ES-I3 (cell line): Measurements from ENCODE around the gene LRRC8C.
"Not testable (repeated sequence)": the region's sequence is repeated elsewhere in the genome, so short reads cannot be mapped to it uniquely, and the experiment has no call there.

Experiments
- H3K36me3 ChIP-seq: 2 replicates; pipeline ENCODE4 v1.6.1; 2013; ENCODE audit warnings: mild to moderate bottlenecking, low read length, control low read depth, moderate library complexity; ENCODE audit not compliant: insufficient read depth
- H3K4me1 ChIP-seq: 2 replicates; pipeline ENCODE4 v1.6.1; 2013; ENCODE audit warnings: mild to moderate bottlenecking, control low read depth, low read length; ENCODE audit not compliant: insufficient read depth
- H3K9ac ChIP-seq: 2 replicates; pipeline ENCODE4 v1.6.1; 2013; ENCODE audit warnings: low read depth, mild to moderate bottlenecking, low read length, moderate library complexity
- H3K9me3 ChIP-seq: 2 replicates; pipeline ENCODE4 v1.6.1; 2013; ENCODE audit warnings: mild to moderate bottlenecking, low read length, moderate library complexity; ENCODE audit not compliant: control insufficient read depth, insufficient read depth

Gene LRRC8C

DNA sequence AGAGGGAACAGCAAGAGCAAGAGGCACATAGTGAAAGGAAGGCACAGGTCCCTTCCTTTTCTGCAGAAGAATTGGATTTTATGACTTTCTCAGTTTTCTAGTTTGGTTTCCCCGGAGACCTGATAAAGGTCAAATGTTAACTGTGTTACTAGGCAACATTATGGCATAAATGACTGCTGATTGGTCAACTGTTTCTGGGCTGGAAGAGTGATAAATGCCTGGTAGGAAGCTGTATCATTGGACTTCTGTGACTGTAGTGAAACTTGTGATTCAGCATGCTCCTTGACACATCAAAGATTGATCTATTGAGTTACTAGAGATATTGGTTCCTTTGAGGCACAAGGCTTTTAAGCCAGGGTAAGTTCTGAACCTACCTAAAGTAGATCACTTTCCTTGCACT lies 55.7 kb downstream of the LRRC8C start:
- peaks cover 12% of the 10 kb centered on the region for H3K4me1 ChIP-seq
- H3K9ac ChIP-seq, result no peak overlapping the region
- H3K36me3 ChIP-seq, result no peaks in the 10 kb centered on the region
- no peaks in the 10 kb centered on the region for H3K9me3 ChIP-seq

DNA sequence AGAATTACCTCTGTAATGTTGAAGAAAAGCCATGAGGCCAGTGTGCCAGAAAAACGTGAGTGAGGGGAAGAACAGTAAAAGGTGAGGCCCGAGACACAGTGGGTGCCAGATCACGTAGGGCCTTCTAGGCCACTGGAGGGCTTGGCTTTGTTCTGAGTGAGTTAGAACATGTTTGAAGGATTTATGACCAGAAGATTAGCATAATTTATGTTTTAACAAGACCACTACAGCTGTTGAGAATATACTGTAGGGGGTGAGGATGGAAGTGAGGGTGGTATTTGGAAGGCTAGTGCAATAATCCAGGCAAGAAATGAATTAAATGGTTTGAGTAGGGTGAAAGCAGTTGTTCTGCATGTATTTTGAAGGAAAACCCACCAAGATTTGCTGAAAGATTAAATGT lies 56.3 kb downstream of the LRRC8C start:
- Histone ChIP-seq H3K4me1 (peaks cover 12% of the 10 kb centered on the region), H3K36me3 (no peaks in the 10 kb centered on the region), H3K9me3 (no peaks in the 10 kb centered on the region), H3K9ac (no peak overlapping the region)

DNA sequence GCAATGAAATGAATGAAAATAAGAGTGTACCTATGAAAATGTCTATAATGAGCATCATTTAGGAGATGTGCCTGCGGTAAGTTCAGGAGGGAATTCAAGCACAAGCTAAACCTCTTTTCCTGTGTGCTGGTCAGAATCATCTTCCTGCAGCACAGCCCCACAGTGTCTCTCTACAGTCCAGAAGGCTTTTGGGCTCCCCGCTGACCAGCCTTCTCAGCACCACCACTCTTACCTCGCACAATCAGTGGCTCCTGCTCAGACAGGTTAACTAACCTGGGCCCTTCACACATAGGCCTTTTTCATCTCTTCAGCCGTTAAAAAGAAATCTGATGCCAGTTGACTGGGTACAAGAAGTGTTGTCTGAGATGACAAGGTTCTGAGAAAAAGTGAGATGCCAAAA lies 57.7 kb downstream of the LRRC8C start:
- Histone ChIP-seq H3K36me3 (no peaks in the 10 kb centered on the region), H3K4me1 (peaks cover 12% of the 10 kb centered on the region), H3K9me3 (no peaks in the 10 kb centered on the region), H3K9ac (no peak overlapping the region)

DNA sequence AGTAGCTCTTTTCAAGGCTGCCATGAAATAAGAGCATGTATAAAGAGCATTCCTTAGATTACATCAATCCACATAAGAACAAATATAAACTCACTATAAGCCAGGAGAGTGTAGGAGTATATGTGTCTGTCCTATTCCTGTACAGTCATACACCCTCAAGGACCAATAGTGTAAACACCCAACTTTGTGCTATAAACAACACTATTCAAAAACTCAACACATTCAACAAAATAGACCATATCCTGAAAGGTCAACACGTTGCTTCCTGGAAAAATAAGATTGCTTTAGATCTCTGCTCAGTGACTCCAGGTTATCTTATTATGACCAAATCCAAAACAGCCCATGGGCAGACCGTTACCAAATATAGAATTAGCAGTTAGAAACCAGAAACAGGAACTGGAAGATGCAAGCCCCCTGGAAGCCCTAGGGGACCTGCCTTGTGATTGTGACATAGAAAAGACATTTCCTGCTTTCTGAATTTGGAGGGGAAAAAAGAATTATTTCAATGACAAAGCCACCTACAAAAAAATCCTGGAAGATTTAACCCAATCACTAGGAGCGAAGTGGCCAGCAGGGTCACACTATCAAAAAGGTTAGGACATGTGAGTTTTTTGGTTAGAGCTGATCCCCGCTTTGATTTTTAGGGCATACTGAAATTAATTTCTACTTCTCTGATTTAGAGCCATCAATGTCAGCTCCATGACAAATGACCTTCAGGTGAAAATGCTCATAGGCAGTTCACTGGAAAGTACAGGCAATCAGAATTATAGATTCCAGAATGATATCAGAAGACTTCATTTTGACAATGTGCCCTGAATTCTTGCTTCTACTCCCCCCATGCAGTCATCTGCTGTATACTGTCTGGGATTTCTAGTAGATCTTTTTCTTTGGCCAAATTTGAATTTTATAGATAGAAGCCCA lies 59.9 kb downstream of the LRRC8C start:
- Histone ChIP-seq H3K4me1 (peaks cover 15% of the 10 kb centered on the region), H3K36me3 (no peaks in the 10 kb centered on the region), H3K9ac (no peak overlapping the region), H3K9me3 (no peaks in the 10 kb centered on the region)

DNA sequence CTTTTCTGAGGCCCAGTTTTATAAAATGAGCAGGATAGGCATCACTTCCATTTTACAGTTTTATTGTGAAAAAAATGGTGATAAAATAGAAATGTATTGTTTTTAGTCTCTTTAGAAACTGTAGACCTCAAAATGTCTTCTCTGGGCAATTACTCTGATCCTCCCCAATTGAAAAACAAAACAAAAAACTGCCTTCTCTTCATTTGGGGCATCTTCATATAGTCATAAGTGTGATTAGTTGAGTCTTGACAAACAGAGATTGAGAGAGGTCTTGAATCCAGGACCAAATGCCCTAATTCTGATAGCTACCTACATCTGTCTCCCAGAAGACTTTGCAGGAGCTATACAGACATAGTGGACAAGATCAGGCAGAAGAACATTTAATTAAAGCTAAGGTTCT lies 62.9 kb downstream of the LRRC8C start:
- H3K9me3 ChIP-seq, result no peaks in the 10 kb centered on the region
- H3K36me3 ChIP-seq, result no peaks in the 10 kb centered on the region
- H3K4me1 ChIP-seq, result peaks cover 15% of the 10 kb centered on the region
- H3K9ac ChIP-seq, result no peak overlapping the region

DNA sequence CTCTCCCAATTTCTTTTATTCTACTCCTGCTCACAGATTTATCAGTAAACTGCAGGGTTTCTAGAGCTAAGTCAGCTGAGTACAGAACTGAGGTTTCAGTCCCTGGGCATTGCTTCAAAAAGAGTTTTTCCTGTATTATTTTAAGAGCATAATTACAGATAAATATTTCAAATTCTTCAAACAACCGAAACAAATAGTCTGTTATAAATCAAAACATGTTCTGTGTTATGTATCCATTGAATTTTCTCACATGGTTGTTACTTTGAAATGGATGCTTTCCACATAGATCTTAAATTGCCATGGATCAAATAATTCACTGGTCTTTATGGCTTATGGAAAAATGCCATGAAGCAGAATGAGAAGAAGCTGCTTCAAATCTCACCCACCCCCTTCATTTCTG lies 64.5 kb downstream of the LRRC8C start:
- Histone ChIP-seq H3K9me3 (no peaks in the 10 kb centered on the region), H3K36me3 (no peaks in the 10 kb centered on the region), H3K4me1 (peaks cover 13% of the 10 kb centered on the region), H3K9ac (no peak overlapping the region)

DNA sequence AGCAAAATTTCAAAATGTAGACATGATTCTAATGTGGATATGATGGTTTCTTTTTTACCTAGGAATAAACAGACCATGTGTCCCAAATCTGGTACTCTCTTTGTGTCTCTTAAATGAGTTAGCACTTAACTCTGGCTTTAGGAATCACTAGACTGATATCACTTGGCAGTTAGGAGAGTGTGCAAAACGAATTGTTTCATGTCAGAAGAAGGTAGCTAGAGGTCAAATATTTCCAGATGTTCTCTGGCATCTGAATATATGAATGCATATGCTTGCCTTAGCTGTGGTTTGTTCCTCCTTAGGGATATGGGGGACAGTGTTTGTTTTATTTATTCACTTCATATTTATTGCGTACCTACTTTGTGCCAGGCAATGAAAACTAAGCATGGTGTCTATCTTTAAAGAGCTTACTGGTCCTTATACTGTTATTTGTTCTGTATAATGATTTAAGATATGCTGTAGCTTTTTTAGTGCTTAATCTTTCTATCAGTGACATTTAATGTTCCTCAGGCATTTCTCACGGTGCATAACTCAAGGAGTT lies 65.2 kb downstream of the LRRC8C start:
- Histone ChIP-seq H3K9ac (no peak overlapping the region), H3K4me1 (peaks cover 6% of the 10 kb centered on the region; the same call in 1 of the 2 replicates), H3K9me3 (no peaks in the 10 kb centered on the region), H3K36me3 (no peaks in the 10 kb centered on the region)

DNA sequence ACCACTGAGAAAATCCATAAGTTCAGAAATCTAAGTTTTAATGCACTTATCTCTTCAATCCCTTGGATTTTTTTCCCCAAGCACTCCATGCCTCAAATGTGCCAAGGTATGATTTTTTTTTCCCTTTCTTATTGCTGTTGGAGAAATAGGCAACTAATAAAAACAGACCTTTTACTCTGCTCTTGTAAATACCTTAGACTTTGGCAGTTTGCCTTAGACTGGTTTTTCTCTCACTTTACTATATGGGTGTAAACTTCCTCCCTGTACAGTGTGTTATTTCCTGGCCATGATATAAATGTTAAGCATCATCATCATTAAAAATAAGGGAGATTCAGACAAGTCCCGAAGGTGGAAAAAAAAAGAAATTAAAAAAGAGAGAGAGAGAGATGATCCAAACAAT lies 65.7 kb downstream of the LRRC8C start:
- Histone ChIP-seq H3K9ac (no peak overlapping the region), H3K9me3 (no peaks in the 10 kb centered on the region), H3K4me1 (0 out of 2 replicates have a peak, but pooled peaks cover 3% of the 10 kb centered on the region), H3K36me3 (no peaks in the 10 kb centered on the region)

DNA sequence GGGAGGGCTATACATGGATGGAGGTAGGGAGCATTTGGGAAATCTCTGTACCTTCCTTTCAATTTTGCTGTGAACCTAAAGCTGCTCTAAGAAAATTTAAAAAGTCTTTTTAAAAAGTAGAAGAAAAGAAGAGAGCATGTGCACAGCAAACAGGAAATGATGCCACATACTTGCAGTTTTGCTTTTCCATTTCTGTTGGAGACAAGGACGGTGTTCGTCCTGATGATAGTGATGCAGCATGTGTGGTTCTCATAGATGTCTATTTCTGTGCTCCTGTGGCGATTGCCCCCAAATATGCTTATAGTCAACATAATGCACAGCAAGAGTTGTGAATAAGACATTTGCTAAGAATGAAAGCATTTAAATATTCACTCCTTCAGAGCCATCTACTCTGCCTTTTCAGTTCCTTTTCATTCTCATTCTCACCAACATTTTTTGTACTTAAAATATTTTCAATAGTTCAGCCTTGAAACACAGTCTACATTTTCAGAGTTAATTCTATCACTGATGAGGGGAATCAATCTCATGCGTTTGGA lies 66.6 kb downstream of the LRRC8C start:
- no peaks in the 10 kb centered on the region for H3K36me3 ChIP-seq
- H3K9me3 ChIP-seq, result no peaks in the 10 kb centered on the region
- 0 out of 2 replicates have a peak, but pooled peaks cover 3% of the 10 kb centered on the region for H3K4me1 ChIP-seq
- H3K9ac ChIP-seq, result no peak overlapping the region

DNA sequence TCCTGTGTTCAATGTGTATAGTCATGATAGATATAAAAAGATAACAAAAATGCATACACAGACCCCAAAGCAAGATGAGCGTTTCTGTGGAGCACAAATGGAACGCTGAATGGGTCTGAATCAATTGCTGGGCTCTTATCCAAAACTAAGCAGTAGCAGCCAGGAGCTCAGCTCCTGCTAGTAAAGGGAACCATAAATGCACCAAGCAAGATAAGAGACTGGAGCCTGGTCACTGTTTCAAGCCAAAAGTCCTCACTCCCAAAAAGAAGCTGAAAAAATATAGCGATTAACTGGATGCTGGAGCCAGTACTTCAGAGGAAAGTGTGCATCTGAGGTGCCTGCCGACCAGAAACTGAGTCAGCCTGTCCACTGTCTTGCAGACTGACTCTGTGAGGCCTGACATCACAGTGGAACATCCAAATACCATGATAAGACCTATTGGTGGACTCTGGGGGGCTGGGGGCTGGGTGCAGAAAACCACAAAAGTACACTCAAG lies 68.9 kb downstream of the LRRC8C start:
- Histone ChIP-seq H3K4me1 (peaks cover 5% of the 10 kb centered on the region; the same call in 1 of the 2 replicates), H3K9me3 (no peaks in the 10 kb centered on the region), H3K9ac (no peak overlapping the region), H3K36me3 (no peaks in the 10 kb centered on the region)

DNA sequence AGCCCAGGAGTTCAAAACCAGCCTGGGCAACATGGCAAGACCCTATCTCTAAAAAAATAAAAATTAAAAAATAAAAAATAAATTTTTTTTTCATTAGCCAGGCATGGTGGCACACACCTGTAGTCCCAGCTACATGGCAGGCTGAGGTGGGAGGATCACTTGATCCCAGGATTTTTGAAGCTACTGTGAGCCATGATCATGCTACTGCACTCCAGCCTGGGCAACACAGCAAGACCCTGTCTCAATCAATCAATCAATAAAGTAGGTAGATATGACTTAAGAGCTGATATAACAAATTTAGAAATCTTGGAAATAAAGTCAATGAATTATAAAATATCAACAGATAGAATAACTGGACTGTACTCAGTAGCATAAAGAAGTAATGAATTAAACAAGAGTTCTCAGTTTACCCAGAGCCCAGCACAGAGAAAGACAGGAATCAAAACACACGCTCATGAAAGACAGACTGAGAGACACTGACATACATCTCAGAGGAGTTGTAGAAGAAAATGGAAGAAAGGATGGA lies 69.7 kb downstream of the LRRC8C start:
- H3K4me1 ChIP-seq, result peaks cover 5% of the 10 kb centered on the region; the same call in 1 of the 2 replicates
- no peak overlapping the region for H3K9ac ChIP-seq
- H3K36me3 ChIP-seq, result no peaks in the 10 kb centered on the region
- no peaks in the 10 kb centered on the region for H3K9me3 ChIP-seq

DNA sequence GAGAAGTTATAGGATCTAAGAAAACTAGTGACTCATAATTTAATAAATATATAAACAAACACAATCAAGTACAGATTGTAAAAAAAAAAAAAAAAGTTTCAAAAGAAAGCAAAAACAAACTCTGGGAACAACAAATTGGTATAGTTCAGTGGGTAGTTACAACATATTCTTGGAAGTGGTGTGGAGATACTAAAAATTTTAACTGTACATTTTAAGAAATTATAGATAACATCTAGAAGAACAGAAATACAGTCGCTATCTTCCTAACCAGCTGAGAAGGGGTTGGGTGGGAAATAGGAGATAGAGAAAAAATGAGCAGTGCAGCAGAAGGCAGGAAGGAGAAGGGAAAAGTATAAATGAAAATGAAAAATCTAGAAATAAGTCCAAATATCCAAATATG lies 70.5 kb downstream of the LRRC8C start:
- no peak overlapping the region for H3K9ac ChIP-seq
- H3K36me3 ChIP-seq, result no peaks in the 10 kb centered on the region
- peaks cover 5% of the 10 kb centered on the region; the same call in 1 of the 2 replicates for H3K4me1 ChIP-seq
- H3K9me3 ChIP-seq, result no peaks in the 10 kb centered on the region

DNA sequence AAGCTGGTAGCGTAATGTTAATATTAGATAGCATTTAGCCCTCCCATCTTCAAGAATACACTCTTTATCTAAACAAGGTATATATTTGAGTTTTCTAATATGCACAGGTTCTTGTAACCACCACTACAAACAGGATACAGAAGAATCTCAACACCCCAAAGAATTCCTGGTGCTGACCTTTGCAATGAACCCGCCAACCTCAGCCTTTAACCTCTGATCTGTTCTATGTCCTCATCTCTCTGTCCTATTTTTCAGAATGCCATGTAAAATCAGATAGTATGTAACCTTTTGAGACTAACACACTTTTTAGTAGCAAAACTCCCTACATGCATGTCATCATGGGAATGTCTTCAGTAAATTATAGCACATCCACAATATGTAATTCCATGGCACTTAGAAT lies 71.1 kb downstream of the LRRC8C start:
- H3K9me3 ChIP-seq, result no peaks in the 10 kb centered on the region
- no peaks in the 10 kb centered on the region for H3K36me3 ChIP-seq
- H3K9ac ChIP-seq, result no peak overlapping the region
- H3K4me1 ChIP-seq, result peaks cover 11% of the 10 kb centered on the region; the same call in 1 of the 2 replicates

DNA sequence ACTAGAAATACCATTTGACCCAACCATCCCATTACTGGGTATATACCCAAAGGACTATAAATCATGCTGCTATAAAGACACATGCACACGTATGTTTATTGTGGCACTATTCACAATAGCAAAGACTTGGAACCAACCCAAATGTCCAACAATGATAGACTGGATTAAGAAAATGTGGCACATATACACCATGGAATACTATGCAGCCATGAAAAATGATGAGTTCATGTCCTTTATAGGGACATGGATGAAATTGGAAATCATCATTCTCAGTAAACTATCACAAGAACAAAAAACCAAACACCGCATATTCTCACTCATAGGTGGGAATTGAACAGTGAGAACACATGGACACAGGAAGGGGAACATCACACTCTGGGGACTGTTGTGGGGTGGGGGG lies 72.0 kb downstream of the LRRC8C start:
- not testable (repeated sequence) for H3K9ac ChIP-seq, H3K9me3 ChIP-seq, H3K36me3 ChIP-seq
- H3K4me1 ChIP-seq, result peaks cover 15% of the 10 kb centered on the region
